Heart left ventricle (tissue), 16 donors: ENCODE measurements around the gene B3GAT1. TPM values are rescaled to one million over a fixed set of nuclear protein-coding genes. Genes with fewer than 3 reads are reported as not detected.
"Not testable (repeated sequence)": the region's sequence is repeated elsewhere in the genome, so short reads cannot be mapped to it uniquely, and the experiment has no call there.

Experiments
- ATAC-seq, 4 donors: fragments of 200-7000 bp; cut with Tn5 transposase; one replicate each; pipeline ENCODE4 v1.9.1; 2020 to 2022; ENCODE audit warnings: moderate library complexity in 4 of 4, mild to moderate bottlenecking in 3 of 4, moderate number of reproducible peaks in 1 of 4
- DNase-seq, 5 donors: peaks; one replicate each; pipeline ENCODE4 v3.0.0-alpha.2; 2020
- H3K27ac ChIP-seq, 12 donors: fragments of 200-600 bp; sonication (generic) in 4 of 12; one replicate each; pipeline versions ENCODE4 v1.5.0 to v1.8.0; 2016 to 2022; ENCODE audit warnings: mild to moderate bottlenecking in 2 of 12
- H3K27me3 ChIP-seq, 9 donors: fragments of 200-600 bp; sonication (generic) in 2 of 9; one replicate each; pipeline versions ENCODE4 v1.5.1 to v1.8.0; 2016 to 2022; ENCODE audit warnings: mild to moderate bottlenecking in 3 of 9
- H3K36me3 ChIP-seq, 9 donors: fragments of 200-600 bp; sonication (generic) in 2 of 9; one replicate each; pipeline versions ENCODE4 v1.5.0 to v1.8.0; 2018 to 2022; ENCODE audit warnings: mild to moderate bottlenecking in 2 of 9
- H3K4me1 ChIP-seq, 12 donors: fragments of 200-600 bp; sonication (generic) in 4 of 12; one replicate each; pipeline versions ENCODE4 v1.5.0 to v1.8.0; 2016 to 2022; ENCODE audit warnings: mild to moderate bottlenecking in 3 of 12
- H3K4me3 ChIP-seq, 12 donors: fragments of 200-600 bp; sonication (generic) in 4 of 12; one replicate each; pipeline versions ENCODE4 v1.5.0 to v1.8.0; 2017 to 2022; ENCODE audit warnings: mild to moderate bottlenecking in 9 of 12, moderate library complexity in 4 of 12
- H3K9me3 ChIP-seq, 12 donors: fragments of 200-600 bp; sonication (generic) in 4 of 12; one replicate each; pipeline versions ENCODE4 v1.5.0 to v1.8.0; 2016 to 2022; ENCODE audit warnings: mild to moderate bottlenecking in 1 of 12
- CTCF ChIP-seq, 12 donors: fragments of 200-600 bp; sonication (generic) in 4 of 12; IDR thresholded peaks; one replicate each; pipeline versions ENCODE4 v1.5.0 to v1.8.0; 2018 to 2022; ENCODE audit warnings: antibody characterized with exemption in 12 of 12, mild to moderate bottlenecking in 5 of 12
- POLR2A ChIP-seq, 2 donors: fragments of 450-650 bp; IDR thresholded peaks; one replicate each; pipeline ENCODE4 v1.6.1; 2017; ENCODE audit warnings: antibody characterized with exemption in 2 of 2, mild to moderate bottlenecking in 2 of 2, moderate library complexity in 2 of 2
- WGBS, 4 donors: extraction: QIAGEN DNeasy Blood & Tissue Kit in 2 of 4; methylation state at CpG; one replicate each; pipeline versions ENCODE4 v1.1.5 to v1.1.7; 2013 to 2018; 5-methylcytosine and 5-hydroxymethylcytosine counted together
- intact Hi-C, 10 donors: fragments of 100-400 bp; cut with DNase I; formaldehyde crosslinking; loops; one replicate each; pipeline versions ENCODE4 v1.11.1 to v1.14.2; 2022
- polyA plus RNA-seq, 2 donors: library from polyadenylated mRNA; stranded (reverse); fragments of 200-250 nt; gene quantifications; one replicate each; pipeline ENCODE4 v1.2.3, GENCODE V29; 2013
- total RNA-seq, 9 donors: library from RNA; depleted of rRNA in 2 of 9; stranded (reverse); fragments of >200 nt in 2 of 9; fragmentation: NEBNext Ultra II Directional in 3 of 9; extraction: Animal tissue kit (Norgen Biotek cat#: 25700) in 3 of 9; gene quantifications; one replicate each; pipeline versions ENCODE4 v1.1.0 to v1.2.4, GENCODE V29; 2016 to 2023
- donor health status: ischemic (EF 13 %, LVEDD 7.1; RV severe dilation, severe dysfunction).
- donor health status: healthy with polysubstance abuse.
- donor health status: DM: no; HTN: yes; CAD: no.
- donor health status: DM: no; HTN: no; CAD: no.
- donor health status: ischemic (EF 25% LVEDD 6.9; RV normal size, moderate dysfunction).
- donor health status: ischemic (EF 25% LVEDD 5.7; RV mildly dilated, moderate dysfunction).
- donor health status: healthy.
- donor health status: DM: yes; HTN: yes; CAD: no.
- donor health status: ischemic (EF 35%, LVEDD 5.7; RV mildly dilated, moderate dysfunction).
- donor health status: nonischemic (EF 11% LVEDD 7.7; RV severe dilation, severe dysfunction).
- donor health status: DM: yes; HTN: yes; CAD: no.
- donor health status: PGD.
- donor health status: ischemic (EF 29% LVEDD 5.4; RV normal size, mild dysfunction).
- donor health status: nonischemic (EF 23%, LVEDD 6.1; RV moderate dilation, normal function).

The B3GAT1 gene
- total and polyA plus RNA-seq, 11 donors: 0.04 to 0.64 (median 0.09) TPM; not detected in 4

DNA sequence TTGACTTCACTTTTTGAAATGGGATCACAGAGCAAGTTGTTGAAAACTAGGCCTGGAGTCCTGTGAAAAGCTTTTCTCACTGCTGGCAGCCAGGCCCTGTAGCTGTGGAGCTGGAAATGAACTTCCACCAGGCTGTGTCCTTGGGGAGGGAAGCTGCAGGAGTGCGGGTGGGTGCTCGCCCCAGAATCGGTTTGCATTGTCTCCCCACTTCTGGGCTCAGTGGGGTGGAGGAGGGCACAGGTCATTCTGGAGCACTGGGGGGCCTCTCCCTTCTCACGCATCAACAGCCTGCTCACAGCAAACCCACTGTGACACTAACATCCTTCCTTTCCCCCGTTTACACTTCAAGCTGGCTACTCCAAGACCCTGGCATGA, 65.1 kb downstream of the B3GAT1 start:
- H3K27ac ChIP-seq: no peak overlapping the region
- H3K4me1 ChIP-seq: no peaks in the 10 kb centered on the region
- intact Hi-C loops: no loop called here
- H3K4me3 ChIP-seq: no peak overlapping the region
- 60 to 75% (median 71%) methylated on average over 5 of the region's 5 CpGs for WGBS, 4 donors
- H3K9me3 ChIP-seq: no peaks in the 10 kb centered on the region
- H3K27me3 ChIP-seq: peaks cover 0 to 19% (median 0%) of the 10 kb centered on the region in 9 donors
- DNase-seq (no peak), ATAC-seq (no peak)
- no peaks in the 10 kb centered on the region for H3K36me3 ChIP-seq
- TF ChIP-seq POLR2A (IDR thresholded peaks at IDR 0.05) (no peak), CTCF (IDR thresholded peaks at IDR 0.05) (no peak)

DNA sequence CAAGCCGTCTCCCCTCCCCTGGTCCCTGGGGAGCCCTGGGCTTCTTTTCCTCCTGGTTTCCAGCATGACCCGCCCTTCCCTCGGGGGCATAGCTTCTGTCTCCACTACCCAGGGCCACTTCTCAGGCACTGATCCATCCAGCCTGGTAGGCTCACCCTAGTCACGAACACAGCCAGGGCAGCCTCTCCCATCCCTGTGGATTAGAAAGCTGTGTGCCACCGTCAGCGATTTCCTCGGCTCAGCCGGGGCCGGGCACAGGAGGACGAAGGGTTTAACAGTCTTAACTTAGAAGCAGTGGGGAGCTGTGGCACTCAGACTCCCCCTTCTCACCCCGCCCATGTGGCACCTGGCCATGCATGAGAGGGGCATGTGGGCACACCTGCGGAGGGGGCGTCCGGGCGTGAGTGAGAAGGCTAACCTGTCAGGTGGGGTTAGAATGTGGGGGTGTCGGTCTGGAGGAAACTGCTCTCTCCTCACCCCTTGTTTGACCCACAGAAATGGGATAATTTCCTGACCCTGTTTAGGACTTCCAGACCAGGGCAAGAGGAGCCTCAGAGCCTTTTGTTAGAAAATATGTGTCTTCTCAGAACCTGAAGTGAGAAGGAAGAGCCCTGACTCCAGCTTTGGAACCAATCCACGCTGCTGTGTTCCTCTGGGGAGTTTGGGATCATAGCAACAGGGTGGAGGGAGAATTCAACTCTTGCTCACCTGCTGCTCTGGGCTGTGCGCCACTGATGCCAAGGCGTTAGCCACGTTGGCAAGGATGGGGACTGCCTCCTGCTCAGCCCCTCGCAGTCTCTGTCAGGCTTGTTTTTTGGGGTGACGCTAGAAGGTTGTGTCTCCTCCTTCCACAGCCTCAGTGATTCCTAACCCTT, 65.7 kb downstream of the B3GAT1 start:
- DNase-seq: no peak
- no peaks in the 10 kb centered on the region for H3K36me3 ChIP-seq
- H3K4me3 ChIP-seq: no peak overlapping the region
- 77 to 81% (median 80%) methylated on average over 21 to 22 of the region's 22 CpGs for WGBS, 4 donors
- TF ChIP-seq CTCF (IDR thresholded peaks at IDR 0.05) (no peak), POLR2A (IDR thresholded peaks at IDR 0.05) (no peak)
- H3K27me3 ChIP-seq: peaks cover 0 to 24% (median 0%) of the 10 kb centered on the region in 9 donors
- no peaks in the 10 kb centered on the region for H3K4me1 ChIP-seq
- no peak overlapping the region for H3K27ac ChIP-seq
- intact Hi-C loops: no loop called here
- no peak for ATAC-seq
- H3K9me3 ChIP-seq: no peaks in the 10 kb centered on the region

DNA sequence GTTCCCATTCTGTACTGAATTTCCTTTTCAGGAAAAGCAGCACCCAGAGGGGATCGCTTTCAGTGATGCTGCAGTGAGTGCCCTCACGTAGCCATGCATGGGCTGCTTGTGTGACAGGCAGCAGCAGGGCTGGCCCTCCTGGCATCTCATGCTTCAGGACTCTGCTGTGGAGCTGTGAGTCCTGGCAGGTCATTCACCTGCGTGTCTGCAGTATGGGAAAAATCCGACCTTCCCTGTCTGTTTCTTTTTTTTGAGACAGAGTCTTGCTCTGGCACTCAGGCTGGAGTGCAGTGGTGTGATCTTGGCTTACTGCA, 66.8 kb downstream of the B3GAT1 start:
- ATAC-seq (no peak), DNase-seq (no peak)
- H3K27ac ChIP-seq: no peak overlapping the region
- intact Hi-C loops: loop anchor here in 1 of 10 donors (2.0 kb wide), 1 partner anchor 62 kb away; no protein-coding TSS in a partner anchor
- H3K27me3 ChIP-seq: peaks cover 0 to 24% (median 0%) of the 10 kb centered on the region in 9 donors
- 70 to 78% (median 73%) methylated on average over 4 of the region's 4 CpGs for WGBS, 4 donors
- H3K4me1 ChIP-seq: no peaks in the 10 kb centered on the region
- H3K9me3 ChIP-seq: no peaks in the 10 kb centered on the region
- H3K4me3 ChIP-seq: no peak overlapping the region
- H3K36me3 ChIP-seq: no peaks in the 10 kb centered on the region
- no peak for TF ChIP-seq CTCF (IDR thresholded peaks at IDR 0.05)
- no peak for TF ChIP-seq POLR2A (IDR thresholded peaks at IDR 0.05)

- not testable (repeated sequence) for H3K27ac ChIP-seq, DNase-seq, H3K4me1 ChIP-seq, H3K4me3 ChIP-seq, H3K36me3 ChIP-seq, H3K9me3 ChIP-seq
- WGBS, 4 donors: 79 to 94% (median 88%) methylated on average over 11 to 28 of the region's 28 CpGs
- peaks cover 0 to 24% (median 0%) of the 10 kb centered on the region in 9 donors for H3K27me3 ChIP-seq
- peak in 2 of 4 donors; percentile 23 to 42 for ATAC-seq
- intact Hi-C loops: loop anchor here in 2 of 10 donors (1.0 to 2.0 kb wide), 2 partner anchors 62 kb away; no protein-coding TSS in a partner anchor
Observed at GRCh38 chr11:134344497-134345236, 67.4 kb downstream of the B3GAT1 start.
